GM21367 (cell line): ENCODE measurements around the gene PAPLN.

ENCODE experiments used
- ATAC-seq: cut with Tn5 transposase; IDR thresholded peaks from one replicate; pipeline ENCODE4 v1.9.1; 2021; ENCODE audit not compliant: unreplicated experiment

PAPLN gene

DNA sequence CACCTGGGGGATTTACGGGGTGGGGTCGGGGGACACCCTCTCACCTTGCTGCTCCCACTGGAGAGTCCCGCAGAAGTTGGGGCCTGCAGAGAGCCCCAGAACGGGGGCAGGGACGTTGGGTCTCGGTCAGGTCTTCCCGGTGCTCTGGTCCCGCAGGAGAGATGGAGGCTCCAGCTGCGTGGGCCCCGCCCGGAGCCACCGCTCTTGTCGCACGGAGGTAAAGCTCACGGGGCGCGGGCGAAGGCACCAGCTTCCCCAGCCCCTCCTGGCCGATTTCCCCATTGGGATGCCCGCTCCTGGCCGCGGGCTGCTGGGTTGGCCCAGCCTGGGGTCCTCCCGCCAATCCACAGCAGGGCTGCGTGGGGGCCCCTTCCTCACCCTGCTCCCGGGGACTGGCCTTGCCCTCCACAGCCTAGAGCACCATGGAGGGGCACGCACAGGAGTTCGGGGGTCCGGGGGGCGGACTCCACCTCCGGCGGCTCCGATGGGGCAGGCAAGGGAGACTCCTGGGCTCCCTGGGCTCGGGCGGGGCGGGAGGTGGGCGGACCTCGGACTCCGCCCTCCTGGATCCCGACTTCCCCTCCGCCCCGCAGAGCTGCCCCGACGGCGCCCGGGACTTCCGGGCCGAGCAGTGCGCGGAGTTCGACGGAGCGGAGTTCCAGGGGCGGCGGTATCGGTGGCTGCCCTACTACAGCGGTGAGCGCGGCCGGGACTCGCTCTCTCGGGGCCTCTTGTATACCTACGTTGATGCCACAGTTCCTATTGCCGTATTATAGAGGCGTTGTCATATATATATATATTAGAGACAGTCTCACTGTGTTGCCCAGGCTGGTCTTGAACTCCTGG lies 8.4 kb downstream of the PAPLN start:
- ATAC-seq, result no peak

DNA sequence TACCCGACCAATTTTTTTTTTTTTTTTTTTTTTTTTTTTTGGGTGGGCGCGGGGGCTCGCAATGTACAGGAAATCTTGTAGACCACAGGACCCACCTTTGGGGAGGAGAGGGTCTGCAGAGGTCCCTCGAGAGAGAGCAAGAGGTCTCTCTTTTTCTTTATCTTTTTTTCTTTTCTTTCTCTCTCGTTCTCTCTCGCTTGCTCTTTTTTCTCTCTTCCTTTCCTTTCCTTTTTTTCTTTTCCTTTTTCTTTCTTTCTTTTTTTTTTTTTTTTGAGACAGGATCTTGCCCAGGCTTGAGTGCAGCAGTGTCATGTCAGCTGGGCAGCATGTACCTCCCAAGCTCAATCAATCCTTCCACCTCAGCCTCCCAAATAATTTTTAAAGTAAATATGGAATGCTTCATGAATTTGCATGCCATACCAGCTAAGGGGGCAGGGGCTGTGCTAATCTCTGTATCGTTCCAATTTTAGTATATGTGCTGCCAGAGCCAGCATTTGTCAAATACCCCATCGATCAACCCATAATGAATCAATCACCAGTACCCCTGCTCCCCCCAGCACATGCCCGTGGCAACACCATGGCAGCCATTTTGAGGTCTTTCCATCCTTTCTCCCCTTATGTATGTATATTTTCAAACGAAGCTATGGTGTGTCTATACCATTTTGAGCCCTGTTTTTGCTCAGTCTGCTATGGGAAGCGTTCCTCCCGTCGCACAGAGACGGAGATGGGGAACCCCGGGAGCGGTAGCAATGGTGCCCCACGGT lies 9.3 kb downstream of the PAPLN start:
- no peak for ATAC-seq

DNA sequence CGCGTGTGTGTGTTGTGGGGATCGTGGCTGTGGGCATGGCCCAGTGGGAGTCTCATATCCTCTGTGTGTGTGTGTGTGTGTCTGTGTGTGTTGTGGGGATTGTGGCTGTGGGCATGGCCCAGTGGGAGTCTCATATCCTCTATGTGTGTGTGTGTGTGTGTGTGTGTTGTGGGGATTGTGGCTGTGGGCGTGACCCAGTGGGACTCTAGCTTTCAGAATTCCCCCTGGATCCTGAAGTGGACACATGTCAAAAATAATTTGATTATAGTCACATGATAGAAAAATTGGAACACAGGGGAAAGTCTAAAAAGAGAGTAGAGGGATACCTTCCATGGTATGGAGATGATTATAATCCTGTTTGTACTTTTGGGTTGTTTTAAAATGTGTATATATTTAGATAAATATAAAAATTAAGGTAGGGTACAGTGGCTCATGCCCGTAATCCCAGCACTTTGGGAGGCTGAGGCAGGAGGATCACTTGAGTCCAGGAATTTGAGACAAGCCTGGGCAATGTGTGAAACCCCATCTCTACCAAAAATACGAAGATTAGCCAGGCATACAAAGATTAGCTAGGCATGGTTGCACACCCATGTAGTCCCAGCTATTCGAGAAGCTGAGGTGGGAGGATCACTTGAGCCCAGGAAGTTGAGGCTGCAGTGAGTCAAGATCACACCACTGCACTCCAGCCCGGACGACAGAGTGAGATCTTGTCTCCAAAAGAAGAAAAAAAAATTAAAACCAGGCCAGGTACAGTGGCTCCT lies 11.0 kb downstream of the PAPLN start:
- no peak for ATAC-seq

DNA sequence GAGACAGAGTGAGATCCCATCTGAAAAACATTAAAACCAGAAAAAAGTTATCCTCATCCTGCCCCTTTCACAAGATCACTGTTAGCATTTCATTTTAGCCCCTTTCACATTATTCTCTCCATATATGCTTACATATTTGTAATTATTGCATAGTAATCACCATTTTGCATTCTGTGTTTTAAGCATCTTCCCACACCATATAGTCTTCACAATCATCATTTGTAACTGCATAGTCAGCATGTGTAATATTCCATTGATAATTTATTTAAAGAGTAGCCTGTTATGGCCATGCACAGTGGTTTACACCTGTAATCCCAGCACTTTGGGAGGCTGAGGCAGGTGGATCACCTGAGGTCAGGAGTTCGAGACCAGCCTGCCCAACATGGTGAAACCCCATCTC lies 11.8 kb downstream of the PAPLN start:
- no peak for ATAC-seq

DNA sequence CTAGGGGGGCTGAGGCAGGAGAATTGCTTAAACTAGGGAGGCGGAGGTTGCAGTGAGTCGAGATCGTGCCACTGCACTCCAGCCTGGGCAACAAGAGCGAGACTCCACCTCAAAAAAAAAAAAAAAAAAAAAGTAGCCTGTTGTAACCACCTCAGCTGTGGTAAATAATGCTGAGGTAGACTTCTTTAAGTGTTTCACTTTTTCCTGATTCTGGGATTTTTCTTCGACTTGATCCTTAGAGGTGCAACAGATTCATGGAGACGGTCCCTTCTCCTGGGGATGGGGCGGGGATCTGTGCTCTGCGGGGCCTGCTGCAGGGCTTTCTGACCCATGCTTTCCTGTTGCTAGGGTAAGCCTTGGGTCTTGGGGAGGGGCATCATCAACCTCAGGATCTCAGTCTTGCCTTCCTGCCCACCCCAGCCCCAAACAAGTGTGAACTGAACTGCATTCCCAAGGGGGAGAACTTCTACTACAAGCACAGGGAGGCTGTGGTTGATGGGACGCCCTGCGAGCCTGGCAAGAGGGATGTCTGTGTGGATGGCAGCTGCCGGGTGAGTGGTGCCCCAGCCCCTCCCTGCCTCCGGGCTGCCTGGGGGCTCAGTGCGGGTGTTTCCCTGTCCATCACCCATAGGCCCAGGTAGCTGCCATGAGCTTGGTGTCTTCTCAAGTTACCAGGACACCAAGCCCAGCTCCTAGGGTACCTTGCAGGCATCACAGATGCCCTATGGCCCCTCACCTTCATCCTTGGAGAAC lies 12.4 kb downstream of the PAPLN start:
- no peak for ATAC-seq

DNA sequence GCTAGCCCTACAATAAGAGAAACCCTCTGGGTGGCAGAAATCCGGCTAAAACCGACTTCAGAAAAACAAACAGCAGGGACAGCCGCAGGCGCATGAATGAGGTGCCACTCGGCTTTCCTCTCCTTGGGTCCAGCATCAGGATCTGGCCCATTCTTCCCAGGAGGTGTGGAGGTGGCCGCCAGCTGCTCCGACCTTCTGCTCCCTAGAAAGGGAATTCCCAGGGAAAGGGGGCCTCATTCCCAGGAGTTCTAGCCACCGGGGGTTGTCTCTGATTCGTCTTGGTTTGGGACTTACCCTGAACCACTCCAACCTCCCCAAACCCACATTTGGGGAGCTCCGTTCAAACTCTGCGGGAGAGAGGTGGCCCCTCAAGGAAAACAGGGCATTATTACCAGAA lies 13.0 kb downstream of the PAPLN start:
- ATAC-seq, result no peak

DNA sequence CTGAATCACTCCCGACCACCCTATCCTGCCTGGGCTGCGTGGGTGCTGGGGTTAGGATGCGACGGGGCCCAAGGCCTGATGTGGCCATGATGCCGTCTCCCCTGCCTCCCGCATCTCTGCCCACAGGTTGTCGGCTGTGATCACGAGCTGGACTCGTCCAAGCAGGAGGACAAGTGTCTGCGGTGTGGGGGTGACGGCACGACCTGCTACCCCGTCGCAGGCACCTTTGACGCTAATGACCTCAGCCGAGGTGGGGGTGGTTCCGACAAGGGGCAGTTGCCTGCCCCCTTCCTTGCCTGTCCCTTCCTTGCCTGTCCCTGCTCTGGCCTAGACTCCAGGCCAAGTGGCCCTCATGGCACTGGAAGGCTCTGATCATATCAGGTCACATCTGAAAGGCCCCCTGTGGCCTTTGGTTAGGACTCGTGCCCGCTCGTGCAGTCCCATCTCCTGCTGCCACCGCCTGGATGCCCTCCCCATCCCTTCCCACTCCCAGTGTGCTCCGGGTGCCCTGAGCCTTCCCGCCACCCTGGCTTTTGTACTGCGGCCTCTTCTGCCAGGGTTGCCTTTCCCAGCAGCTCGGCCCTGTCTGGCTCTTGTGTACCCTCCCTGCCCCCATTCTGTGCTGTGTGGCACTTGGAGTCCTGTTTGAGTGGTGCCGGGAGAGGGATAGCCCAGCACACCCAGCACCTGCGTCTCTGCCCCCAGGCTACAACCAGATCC lies 13.6 kb downstream of the PAPLN start:
- ATAC-seq, result no peak

DNA sequence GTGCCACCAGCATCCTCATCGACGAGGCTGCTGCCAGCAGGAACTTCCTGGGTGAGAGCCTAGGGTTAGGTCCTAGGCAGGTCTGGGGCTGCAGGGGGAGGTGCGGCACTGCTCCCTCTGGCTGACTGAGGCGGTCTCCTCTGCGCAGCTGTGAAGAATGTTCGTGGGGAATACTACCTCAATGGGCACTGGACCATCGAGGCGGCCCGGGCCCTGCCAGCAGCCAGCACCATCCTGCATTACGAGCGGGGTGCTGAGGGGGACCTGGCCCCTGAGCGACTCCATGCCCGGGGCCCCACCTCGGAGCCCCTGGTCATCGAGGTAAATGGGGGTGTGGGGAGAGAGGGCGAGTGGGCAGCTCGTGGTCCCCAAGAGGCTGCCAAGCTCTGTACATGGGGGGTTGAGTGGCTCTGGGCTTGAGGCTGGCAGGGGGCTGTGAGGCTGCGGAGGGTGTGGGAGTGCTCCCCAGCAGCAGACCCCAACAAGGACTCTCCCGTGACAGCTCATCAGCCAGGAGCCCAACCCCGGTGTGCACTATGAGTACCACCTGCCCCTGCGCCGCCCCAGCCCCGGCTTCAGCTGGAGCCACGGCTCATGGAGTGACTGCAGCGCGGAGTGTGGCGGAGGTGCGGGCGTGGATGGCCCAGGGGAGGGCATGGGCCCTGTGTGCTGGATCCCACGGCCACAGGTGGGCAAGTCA lies 14.4 kb downstream of the PAPLN start:
- ATAC-seq, result no peak

DNA sequence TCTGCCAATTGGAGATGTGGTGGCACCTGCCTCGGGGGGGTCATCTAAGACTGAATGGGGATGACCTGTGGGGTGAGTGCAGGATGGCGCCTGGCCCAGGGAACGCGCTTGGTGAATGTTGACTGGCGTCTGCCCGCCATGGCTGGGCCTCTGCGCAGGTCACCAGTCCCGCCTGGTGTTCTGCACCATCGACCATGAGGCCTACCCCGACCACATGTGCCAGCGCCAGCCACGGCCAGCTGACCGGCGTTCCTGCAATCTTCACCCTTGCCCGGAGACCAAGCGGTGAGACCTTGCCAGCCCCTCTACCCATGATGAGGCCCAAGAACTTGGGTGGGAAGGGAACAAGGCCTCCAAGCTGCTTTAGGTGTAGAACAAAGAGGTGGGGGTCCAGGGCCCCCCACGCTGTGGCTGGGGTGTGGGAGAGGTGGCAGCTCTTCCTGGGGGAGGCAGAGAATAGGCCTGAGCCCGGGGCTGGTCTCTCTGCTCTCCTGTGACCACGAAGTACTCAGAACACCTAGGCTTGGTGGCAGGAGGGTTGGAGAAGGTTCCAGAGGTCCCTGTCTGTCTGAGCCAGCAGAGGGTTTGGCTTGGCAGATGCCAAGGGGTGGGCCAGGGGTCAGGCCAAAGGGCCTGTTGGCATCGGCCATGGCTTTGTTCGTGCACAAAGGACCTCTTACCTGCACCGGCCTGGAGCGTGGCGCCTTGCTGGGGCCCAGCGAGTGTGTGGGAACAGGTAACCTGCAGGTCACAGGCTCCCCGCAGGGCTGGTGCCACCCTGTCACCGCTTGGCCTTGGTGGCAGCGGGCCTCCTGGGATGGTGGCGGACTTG lies 15.4 kb downstream of the PAPLN start:
- ATAC-seq, result no peak

DNA sequence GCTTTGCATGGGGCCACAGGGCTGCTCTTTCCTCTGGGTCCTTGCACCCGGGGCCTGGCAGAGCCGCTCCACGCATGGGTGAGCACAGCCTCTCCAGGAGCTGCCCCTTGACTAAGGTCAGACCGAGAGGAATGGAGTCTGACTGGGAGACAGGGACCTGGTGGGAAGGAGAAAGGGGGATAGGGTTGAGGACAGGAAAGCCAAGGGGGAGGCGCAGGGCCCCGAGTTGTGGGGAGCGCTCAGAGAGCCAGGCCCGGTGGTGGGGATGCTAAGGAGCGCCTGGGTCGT lies 16.0 kb downstream of the PAPLN start:
- ATAC-seq, result no peak

DNA sequence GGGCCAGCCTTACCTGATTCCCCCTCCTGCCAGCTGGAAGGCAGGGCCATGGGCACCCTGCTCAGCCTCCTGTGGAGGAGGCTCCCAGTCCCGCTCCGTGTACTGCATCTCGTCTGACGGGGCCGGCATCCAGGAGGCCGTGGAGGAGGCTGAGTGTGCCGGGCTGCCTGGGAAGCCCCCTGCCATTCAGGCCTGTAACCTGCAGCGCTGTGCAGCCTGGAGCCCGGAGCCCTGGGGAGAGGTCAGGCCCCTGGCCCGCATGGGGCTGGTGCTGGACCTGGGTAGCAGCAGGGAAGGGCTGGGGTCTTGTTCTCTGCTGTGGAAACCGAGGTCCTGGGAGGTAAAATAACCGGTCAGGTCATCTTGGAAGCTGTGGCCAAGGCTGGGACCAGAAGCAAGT lies 16.4 kb downstream of the PAPLN start:
- no peak for ATAC-seq

DNA sequence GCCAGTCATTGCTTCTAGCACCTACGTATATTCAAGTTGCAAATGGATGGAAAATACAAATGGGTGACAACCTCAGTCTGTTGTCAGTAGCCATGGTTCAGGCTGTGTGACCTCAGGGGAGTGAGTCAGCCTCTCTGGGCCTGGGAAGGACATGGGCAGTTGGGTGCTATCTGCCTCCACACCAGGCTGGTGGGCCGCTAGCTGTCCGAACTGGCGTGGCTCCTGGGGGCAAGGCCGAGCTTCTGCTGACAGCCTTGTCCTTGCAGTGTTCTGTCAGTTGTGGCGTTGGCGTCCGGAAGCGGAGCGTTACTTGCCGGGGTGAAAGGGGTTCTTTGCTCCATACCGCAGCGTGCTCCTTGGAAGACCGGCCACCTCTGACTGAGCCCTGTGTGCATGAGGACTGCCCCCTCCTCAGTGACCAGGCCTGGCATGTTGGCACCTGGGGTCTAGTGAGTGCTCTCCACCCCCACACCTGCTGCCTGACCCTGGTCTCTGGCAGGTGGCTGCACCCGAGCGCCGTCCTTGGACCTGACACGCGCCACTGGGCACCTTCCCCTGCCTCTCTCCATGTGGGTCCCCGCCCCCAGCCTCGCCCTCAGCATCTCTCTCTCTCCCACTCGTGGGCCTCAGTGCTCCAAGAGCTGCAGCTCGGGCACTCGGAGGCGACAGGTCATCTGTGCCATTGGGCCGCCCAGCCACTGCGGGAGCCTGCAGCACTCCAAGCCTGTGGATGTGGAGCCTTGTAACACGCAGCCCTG lies 17.1 kb downstream of the PAPLN start:
- no peak for ATAC-seq

DNA sequence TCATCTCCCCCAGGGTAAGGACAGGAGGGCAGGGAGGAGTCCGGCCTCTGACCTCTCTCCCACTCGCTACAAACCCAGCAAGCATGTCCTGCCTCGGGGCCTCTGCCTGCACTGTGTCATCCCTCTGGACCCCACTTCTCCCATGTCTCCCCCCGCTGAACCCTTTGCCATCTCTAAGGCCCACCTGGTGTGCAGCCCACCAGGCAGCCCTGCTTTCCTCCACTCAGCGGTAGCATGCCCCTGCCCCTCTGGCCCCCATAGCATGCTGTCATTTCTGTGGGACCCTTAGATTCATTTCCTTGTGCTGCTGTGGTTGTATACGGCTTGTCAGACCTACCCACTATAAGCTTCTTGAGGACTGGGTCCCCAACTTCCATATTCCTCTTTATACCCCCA lies 17.7 kb downstream of the PAPLN start:
- ATAC-seq, result no peak

DNA sequence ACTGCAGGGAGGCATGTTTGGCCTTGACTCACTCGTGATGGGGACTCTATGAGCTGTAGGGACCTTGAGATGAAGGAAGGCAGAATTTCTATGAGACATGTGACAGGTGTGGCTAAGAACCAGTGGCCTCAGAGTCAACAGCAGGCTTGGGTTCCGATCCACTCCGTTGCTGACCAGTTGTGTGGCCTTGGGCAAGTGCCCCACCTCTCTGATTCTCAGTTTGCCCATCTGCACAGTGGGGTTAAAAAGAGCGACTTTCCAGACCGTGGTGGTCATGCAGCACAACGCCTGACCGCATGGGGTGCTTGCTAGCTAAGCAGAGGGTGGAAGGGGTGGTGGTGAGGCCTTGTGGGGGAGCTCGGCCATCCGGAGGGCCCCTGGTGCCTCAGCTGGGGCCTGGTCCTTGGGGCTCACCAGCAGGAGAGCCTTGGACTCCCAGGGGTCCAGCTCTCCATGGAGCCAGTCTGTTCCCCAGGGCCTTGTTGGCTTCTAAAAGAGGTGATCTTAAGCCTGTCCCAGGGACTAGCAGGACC lies 18.5 kb downstream of the PAPLN start:
- ATAC-seq, result no peak

DNA sequence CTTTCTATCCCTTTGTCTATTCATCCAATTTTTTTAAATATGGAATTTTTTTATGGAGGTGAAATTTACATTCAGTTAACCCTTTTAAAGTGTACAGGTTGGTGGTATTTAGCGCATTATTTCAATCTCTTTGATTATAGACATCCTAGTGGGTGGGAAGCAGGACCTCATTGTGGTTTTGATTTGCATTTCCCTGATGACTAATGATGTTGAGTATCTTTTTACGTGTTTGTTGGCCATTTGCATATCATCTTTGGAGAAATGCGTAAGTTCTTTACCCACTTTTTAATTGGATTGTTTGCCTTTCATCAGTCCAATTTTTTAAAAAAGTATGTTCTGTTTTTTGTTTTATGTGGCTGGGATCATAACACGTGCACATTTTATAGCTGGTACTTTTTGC lies 20.8 kb downstream of the PAPLN start:
- no peak for ATAC-seq

DNA sequence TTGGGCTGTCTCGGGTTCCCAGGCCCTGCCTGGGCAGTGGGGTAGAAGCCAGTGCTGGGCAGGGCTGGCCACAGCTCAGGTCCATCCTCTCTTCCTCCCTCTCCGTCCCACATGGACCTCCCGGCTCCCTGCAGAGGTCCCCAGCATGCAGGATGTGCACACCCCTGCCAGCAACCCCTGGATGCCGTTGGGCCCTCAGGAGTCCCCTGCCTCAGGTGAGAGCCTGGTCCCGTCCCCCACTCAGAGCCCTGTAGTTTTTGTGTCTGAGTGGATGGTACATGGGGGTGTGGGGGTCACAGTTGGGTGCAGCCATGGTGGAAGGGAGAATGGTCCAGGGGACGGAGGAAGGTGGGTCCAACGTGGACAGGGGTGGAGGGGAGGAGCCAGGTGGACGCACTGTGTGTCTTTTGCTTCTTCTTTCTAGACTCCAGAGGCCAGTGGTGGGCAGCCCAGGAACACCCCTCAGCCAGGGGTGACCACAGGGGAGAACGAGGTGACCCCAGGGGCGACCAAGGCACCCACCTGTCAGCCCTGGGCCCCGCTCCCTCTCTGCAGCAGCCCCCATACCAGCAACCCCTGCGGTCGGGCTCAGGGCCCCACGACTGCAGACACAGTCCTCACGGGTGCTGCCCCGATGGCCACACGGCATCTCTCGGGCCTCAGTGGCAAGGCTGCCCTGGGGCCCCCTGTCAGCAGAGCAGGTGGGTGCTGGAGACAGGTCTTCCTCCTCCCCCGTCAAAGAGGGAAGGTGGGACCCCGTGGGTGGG lies 21.7 kb downstream of the PAPLN start:
- no peak for ATAC-seq

DNA sequence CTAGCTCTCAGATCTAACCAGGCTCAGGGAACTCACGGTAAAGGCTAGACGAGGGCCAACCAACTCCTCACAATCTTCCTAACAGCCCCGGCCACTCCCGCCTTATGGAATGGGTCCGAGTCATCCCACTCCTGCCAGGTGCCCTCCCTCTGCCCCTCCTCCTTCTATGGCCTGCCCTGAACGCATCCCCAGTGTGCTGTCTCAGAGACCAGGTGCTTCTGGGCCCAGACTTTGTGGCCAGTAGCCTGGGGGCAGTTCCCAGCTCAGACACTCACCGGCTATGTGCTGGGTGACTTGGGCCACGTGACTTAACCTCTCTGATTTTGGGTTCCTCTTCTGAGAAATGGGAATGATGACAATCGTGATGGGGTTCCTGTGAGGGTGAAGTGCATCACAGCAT lies 22.5 kb downstream of the PAPLN start:
- no peak for ATAC-seq
